H7 (cell line): ENCODE data around the gene COL6A3. TPM values are rescaled to one million over a fixed set of nuclear protein-coding genes. Genes with fewer than 3 reads are reported as not detected.

ENCODE experiments used
- DNase-seq: peaks from one replicate; pipeline ENCODE4 v3.0.0; 2012
- H3K27me3 ChIP-seq: 2 replicates; pipeline ENCODE4 v1.6.0; 2011; ENCODE audit warnings: mild to moderate bottlenecking, low read length; ENCODE audit not compliant: control insufficient read depth, insufficient read depth
- H3K36me3 ChIP-seq: replicated peaks from 2 replicates; pipeline ENCODE4 v1.5.1; 2011; ENCODE audit warnings: low read length; ENCODE audit not compliant: control insufficient read depth, insufficient read depth
- H3K4me3 ChIP-seq: 2 replicates; pipeline ENCODE4 v1.5.1; 2011; ENCODE audit warnings: low read depth, mild to moderate bottlenecking, control low read depth, low read length, moderate library complexity; ENCODE audit not compliant: insufficient read depth
- total RNA-seq: library from RNA; depleted of rRNA; stranded (reverse); fragments of >200 nt; shearing (Covaris generic); gene quantifications from 2 replicates; pipeline ENCODE4 v1.2.3, GENCODE V29; 2014

The COL6A3 gene
- total RNA-seq, 1 experiment from 2014 or later = 5.1 TPM

DNA sequence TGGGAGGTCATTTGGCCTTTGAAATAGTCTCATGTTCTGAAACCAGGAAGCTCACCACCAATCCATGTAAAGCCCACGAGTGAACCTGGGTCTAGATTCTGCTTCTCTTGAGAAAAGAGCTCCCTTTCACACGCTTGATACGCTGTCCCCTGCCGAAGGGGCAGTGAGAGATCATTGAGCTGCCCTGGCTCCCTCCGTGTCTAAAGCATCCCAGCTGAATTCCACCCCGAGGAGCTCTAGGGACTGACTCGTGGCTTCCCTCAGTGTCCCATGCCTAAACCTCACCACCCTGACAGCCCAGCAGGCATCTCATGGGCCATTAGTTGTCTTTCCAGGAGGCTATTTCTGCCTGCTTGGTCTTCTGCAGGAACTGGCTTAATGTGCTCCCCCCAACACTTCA is 68.6 kb downstream of the COL6A3 start:
- Histone ChIP-seq H3K4me3 (no peak overlapping the region), H3K27me3 (no peaks in the 10 kb centered on the region), H3K36me3 (peaks cover 1% of the 10 kb centered on the region)
- no peak for DNase-seq

DNA sequence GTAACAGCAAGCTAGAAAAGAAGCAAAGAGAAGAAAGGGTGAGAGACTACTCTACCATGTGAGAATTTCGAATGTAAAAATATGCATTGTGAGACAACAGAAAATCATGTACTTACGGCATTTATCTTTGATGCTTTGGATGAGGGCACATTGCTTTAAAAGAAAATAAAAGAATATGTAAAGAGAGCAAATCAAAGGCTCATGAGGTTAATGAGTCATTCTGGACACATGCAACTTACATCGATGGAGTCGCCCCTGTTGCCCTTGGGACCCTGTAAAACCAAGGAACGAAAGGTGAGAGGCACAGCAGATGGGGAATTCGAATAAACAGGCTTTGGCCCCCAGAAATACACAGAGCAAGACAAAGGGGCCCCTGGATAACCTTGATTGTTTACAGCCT is 69.0 kb downstream of the COL6A3 start:
- H3K36me3 ChIP-seq = peaks cover 1% of the 10 kb centered on the region
- H3K27me3 ChIP-seq = no peaks in the 10 kb centered on the region
- H3K4me3 ChIP-seq = no peak overlapping the region
- DNase-seq = no peak

DNA sequence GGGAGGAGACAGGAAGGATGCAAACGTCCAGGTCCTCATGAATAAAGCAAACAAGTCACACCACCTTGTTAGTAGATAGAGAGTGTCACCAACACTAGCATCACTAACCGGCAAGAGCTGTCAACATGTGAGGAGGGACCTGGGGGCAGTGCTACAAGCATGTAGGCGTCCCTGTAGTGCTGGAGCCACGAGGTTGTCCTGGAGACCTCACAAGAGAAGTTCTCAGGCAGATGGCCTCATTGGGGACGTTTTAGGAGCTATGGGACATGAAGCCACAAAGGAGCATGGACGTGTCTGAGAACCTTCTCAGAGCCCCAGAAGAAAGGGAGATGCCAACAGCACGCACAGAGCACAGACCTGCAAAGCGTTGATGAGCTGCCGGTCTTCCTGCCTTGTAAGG is 70.0 kb downstream of the COL6A3 start:
- no peaks in the 10 kb centered on the region for H3K27me3 ChIP-seq
- H3K4me3 ChIP-seq = no peak overlapping the region
- no peak for DNase-seq
- H3K36me3 ChIP-seq = peaks cover 1% of the 10 kb centered on the region

DNA sequence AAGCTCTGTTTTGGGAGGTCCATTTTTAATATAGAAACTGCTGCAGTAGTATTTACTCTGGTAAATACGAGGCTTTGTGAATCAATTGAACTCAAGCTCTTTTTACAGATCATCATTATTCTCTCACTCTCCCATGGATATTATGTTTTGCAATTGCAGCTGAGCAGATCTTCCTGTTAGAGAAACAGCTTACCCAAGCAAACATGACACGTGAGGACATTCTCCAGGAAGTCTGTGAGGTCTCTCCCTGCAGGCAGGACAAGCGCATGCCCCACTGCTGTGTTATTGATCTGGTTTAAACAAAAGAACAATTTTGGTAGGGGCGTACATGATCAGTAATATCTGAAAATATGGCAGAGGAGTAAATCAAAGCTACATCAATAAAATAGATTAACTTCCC is 72.1 kb downstream of the COL6A3 start:
- Histone ChIP-seq H3K4me3 (no peak overlapping the region), H3K27me3 (no peaks in the 10 kb centered on the region), H3K36me3 (peaks cover 1% of the 10 kb centered on the region)
- no peak for DNase-seq

DNA sequence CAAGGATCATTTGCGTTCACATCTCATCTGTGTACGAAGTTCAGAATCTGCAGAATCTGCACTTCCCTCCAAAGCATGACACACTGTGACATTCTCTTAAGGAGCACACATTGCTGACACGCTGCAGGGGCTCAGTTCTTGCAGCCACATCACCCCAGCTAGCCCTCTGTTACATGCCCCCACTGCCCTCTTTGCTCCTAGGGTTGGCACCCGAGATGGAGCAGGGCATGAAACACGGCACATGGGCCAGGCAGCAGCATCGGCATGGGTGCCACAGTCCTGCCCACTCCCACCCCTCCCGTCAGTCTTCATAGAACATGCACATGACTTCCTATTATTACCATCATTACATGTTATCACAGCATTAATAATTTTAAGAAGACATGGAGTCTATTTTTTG is 76.4 kb downstream of the COL6A3 start:
- H3K4me3 ChIP-seq = no peak overlapping the region
- DNase-seq = no peak
- no peaks in the 10 kb centered on the region; the same call in 1 of the 2 replicates for H3K36me3 ChIP-seq
- no peaks in the 10 kb centered on the region for H3K27me3 ChIP-seq

DNA sequence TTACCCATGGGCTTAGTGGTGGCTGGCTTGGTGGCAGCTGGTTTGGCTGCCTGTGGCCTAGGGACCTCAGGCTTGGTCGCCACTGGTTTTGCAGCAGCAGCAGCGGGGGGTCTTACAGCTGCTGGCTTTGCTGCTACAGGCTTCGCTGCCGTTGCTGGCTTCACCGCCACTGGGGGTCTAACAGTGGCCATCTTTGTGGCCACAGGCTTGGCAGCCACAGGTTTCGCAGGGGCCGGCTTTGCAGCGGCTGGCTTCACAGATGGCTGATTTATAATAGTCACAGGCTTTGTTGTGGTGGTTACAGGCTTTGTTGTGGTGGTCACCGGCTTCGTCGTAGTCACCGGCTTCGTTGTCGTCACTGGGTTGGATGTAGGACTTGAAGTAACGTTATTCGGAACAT is 77.8 kb downstream of the COL6A3 start:
- no peak overlapping the region for H3K4me3 ChIP-seq

DNA sequence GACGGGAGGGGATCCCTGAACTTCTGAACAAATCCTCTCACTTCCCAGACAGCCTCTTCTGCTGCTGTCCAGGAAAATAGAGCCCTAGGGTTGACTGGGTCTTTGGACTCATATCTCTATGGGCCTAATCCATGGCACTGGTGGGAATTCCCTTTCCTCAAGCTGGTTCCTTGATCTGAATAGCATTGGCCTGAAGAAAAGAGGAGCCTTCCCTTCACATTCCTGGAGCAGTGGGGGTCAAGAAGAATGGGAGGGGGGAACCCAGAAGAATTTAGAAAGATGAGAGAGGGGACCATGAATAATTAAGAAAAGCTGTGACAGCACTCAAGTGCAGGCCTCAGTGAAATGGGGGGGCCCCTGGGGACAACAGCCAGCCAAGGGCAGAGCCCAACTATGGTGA is 80.2 kb downstream of the COL6A3 start:
- H3K4me3 ChIP-seq = no peak overlapping the region
- peak; percentile 45 for DNase-seq
- H3K27me3 ChIP-seq = no peaks in the 10 kb centered on the region
- H3K36me3 ChIP-seq = no peaks in the 10 kb centered on the region

More for the DNA sequence above, 77.8 kb downstream of the COL6A3 start:
- DNase-seq = peak; percentile 30
- Histone ChIP-seq H3K36me3 (no peaks in the 10 kb centered on the region; the same call in 1 of the 2 replicates), H3K27me3 (no peaks in the 10 kb centered on the region)

DNA sequence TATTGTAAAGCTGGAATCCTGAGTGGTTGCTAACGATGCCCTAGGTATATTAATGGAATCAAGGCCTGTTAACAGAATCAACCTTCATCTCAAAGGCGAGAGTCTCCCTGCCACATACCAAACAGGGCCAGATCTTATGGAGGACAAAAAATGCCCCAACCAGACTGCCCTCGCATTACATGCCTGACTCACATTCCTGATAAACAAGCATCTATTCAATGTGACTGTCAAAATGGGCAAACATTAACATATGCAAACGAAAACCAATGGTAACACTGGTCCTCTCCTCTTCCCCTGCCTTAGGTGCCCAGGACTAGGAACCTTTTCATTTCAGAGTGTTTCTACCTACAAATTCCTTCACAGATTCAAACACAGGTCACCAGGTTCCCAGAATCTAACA is 83.4 kb downstream of the COL6A3 start:
- Histone ChIP-seq H3K36me3 (no peaks in the 10 kb centered on the region), H3K27me3 (no peaks in the 10 kb centered on the region), H3K4me3 (no peak overlapping the region)
- DNase-seq = peak; percentile 41

DNA sequence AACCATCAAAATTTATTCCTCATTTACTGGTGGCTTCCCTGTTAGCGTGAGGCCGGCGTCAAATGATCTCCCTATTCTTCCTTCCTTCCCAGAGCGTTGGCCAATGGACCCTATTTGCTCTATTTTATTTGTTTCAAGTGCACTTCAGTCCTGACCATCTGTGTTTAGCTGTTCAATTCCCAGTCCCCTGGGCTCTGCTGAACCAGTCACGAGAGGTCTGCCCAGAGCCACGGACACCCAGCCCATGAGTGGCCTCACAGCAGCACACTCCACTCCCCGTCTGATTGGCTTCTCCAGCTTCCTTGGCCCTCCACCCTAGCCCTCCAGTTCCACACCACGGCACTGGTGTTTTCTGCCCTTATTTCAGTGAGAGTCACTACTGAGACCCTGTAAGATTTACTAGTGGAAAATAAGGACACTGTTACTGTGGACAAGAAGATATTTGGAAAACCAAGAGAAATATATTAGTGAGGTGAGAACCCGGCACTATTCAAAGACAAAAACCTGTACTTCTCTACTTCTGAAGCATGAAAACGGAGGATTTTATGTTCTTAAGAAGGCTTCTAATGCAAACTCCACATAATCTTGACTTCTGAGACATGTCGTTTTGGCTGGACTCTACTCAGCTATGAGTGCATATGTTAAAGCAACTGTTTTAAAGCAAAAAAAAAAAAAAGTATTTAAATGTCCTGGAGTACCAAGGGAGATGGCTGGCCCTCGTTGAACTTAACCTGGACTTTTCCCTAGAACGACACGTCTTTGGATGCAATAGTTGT is 86.6 kb downstream of the COL6A3 start:
- DNase-seq = no peak
- Histone ChIP-seq H3K27me3 (no peaks in the 10 kb centered on the region), H3K36me3 (no peaks in the 10 kb centered on the region), H3K4me3 (no peak overlapping the region)

DNA sequence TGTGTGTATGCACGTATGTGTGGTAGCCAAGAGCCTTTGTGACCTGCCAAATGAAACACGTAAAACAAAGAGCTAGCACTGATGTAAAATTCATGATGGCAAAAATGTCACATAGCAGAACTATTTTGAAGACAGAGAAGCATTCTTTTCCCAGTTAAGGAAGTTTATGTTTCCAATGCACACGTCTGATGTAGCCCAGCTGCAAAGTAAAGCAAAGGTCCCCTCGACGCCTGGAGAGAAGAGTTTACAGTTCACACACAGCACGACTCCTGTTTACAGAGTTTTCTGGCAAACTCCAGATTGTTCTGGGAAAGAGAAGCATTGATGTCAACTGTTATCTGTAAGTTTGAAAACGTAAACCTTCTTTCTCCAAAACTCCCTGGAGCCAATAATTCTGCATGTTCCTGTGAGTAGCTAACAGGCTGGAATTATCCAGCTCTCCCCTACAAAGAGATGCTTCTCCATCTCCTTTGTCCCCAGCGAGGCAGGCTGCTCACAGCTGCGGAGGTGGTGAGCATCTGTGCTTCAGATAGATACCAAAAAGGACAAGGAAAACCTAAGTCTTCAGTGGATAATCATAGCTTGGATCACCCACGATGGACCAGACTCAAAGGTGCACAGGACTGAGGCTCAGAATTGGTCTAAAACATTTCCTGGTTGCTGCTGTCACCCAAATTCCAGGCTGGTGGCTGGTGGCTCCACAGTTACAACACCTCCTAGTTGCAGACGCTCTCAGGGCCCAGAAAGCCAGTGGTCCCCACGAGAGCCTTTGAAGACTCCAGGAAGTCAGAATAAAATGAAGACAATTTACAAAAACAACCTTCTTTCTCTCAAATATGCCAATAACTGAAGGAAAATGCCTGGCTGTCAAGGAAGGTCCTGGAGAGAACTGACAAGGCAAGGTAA is 87.4 kb downstream of the COL6A3 start:
- Histone ChIP-seq H3K27me3 (no peaks in the 10 kb centered on the region), H3K36me3 (no peaks in the 10 kb centered on the region), H3K4me3 (no peak overlapping the region)
- DNase-seq = no peak

DNA sequence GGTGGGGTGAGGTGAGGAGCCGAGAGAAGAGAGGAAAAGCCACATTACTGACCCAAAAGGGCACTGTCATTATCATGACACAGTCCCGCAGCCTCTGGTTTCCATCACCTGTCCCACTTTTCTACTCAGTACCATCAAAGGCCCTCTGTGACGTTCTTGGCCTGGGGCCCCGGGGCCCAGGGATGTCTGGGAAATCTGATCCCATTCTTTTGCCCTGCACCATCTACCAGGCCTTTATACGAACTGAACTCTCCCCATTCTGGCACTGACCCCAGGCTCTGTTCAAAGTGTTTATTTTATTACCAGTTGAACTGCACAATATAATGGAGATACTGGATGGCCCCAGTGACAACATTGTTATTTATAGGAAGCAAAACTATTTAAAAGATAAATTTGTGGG is 89.1 kb downstream of the COL6A3 start:
- no peaks in the 10 kb centered on the region for H3K36me3 ChIP-seq
- H3K4me3 ChIP-seq = no peak overlapping the region
- no peak for DNase-seq
- no peaks in the 10 kb centered on the region for H3K27me3 ChIP-seq

DNA sequence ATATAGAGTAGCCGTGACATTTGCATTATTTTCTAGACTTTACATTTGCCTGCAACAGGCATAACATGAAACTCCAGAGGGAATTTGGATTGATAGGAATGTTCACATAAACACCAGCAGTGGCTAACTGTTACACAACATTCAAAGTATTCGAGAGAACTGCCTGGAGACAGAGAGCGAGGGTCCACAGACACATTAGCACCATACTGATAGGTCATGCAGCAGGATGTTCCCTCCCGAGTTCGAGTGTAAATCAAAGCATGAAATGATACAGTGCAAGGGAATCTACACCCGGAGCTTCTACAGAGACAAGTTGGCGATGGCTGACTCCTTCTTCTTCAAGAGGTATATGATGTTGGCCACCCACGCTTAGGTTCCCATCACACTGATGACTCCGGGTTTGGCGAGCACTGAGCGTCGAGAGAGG is 89.5 kb downstream of the COL6A3 start:
- DNase-seq = no peak
- H3K36me3 ChIP-seq = no peaks in the 10 kb centered on the region
- H3K27me3 ChIP-seq = no peaks in the 10 kb centered on the region
- H3K4me3 ChIP-seq = no peak overlapping the region

DNA sequence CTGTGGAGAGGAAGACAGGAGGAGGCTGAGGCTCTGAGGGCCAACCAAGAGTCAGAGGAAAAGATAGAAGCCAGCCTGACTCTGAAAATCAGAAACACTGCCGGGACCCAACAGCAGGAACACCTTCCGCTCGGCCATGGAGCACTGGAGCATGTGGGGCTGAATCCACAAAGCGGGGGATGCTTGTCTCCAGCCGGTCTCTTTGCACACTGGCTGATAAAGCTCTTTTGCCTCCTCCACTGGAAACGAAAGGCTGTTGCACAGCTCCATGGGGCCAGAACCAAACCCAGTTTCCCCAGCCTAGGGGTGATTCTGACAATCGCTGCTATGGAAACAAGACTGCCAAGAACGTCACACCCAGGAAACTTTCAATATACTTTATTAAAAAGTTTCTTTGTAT is 90.3 kb downstream of the COL6A3 start:
- H3K4me3 ChIP-seq = no peak overlapping the region
- H3K36me3 ChIP-seq = no peaks in the 10 kb centered on the region
- no peaks in the 10 kb centered on the region for H3K27me3 ChIP-seq
- DNase-seq = no peak

DNA sequence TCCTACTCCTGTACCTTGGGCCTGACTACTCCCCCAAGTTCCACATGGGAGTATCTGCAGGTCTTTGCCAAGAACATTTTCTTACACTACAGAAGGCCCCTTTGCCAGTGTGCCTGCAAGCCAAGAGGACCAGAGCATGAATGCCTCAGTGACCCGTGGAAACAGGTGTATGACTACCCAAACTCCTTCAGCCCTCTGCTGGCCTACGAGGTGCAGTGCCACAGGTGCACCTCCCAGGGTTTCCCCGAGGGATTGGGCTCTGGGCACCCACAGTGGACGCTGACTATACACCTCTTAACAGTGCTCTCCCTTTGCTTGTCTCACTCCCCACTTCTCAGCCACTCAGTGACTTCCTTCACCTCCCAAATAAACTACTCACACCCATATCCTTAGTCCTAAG is 91.4 kb downstream of the COL6A3 start:
- peak; percentile 73 for DNase-seq
- H3K4me3 ChIP-seq = no peak overlapping the region
- H3K36me3 ChIP-seq = no peaks in the 10 kb centered on the region
- no peaks in the 10 kb centered on the region for H3K27me3 ChIP-seq

DNA sequence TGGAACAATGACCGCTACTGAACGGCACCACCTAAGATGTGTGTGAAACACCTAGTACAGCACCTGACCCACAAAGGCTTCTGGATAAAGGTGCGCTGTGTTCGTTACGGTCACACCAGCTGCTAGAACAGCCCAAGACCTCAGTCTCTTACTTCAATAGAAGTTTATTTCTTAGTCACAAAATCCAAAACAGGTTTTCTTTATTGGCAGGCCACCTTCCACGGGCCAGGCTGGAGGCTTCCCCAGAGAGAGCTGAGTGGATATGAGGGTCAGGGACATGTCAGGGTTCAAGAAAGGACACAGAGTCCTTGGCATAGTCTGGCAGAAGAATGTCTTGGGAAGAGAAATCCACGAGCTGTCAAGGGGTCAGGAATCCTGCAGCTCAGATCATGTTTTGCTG is 92.2 kb downstream of the COL6A3 start:
- Histone ChIP-seq H3K27me3 (no peaks in the 10 kb centered on the region), H3K4me3 (no peak overlapping the region), H3K36me3 (no peaks in the 10 kb centered on the region)
- no peak for DNase-seq
